K562 (cell line): ENCODE measurements around the gene FASN. TPM values are rescaled to one million over a fixed set of nuclear protein-coding genes. Genes with fewer than 3 reads are reported as not detected.

ENCODE experiments used
- BHLHE40 ChIP-seq: IDR thresholded peaks from 2 replicates; pipeline ENCODE4 v1.6.1; 2011; ENCODE audit warnings: low read length, improper control_type of control experiment
- BRCA1 ChIP-seq, 2 experiments: fragments of 450-650 bp in 1 of 2; sonication (generic) in 1 of 2; formaldehyde crosslinking in 1 of 2; IDR thresholded peaks; 2 replicates each; pipeline versions ENCODE4 v1.5.0 to v1.6.1; 2017 to 2020; ENCODE audit warnings: mild to moderate bottlenecking in 1 of 2, missing genetic modification reagents in 1 of 2
- CAMTA2 ChIP-seq: fragments of 250-450 bp; sonication (Bioruptor Pico); conservative IDR thresholded peaks from 2 replicates; pipeline ENCODE4 v1.5.1; 2022
- FOXA1 ChIP-seq: fragments of 450-650 bp; IDR thresholded peaks from 2 replicates; pipeline ENCODE4 v1.6.1; 2016; ENCODE audit warnings: mild to moderate bottlenecking, borderline replicate concordance
- KAT2B ChIP-seq: IDR thresholded peaks from one replicate; pipeline ENCODE4 v1.6.1; 2012; ENCODE audit warnings: low read depth, mild to moderate bottlenecking, control low read depth, inconsistent platforms, low read length, moderate library complexity
- RAD51 ChIP-seq: fragments of 450-650 bp; IDR thresholded peaks from 2 replicates; pipeline ENCODE4 v1.7.1; 2016; ENCODE audit warnings: low read depth, mild to moderate bottlenecking, borderline replicate concordance
- SAP30 ChIP-seq: fragments of 200-600 bp; sonication (generic); IDR thresholded peaks from 2 replicates; pipeline ENCODE4 v1.6.1; 2012; ENCODE audit warnings: borderline replicate concordance, low read depth, mild to moderate bottlenecking, moderate library complexity, low read length, control low read depth, inconsistent platforms; ENCODE audit not compliant: insufficient read depth, poor library complexity, severe bottlenecking
- SRSF3 ChIP-seq: fragments of 200-400 bp; formaldehyde crosslinking; IDR thresholded peaks from 2 replicates; pipeline ENCODE4 v1.6.1; 2016; ENCODE audit warnings: mild to moderate bottlenecking, low read length, moderate library complexity; ENCODE audit not compliant: insufficient read depth
- ZBTB7A ChIP-seq: IDR thresholded peaks from 2 replicates; pipeline ENCODE4 v1.6.1; 2011; ENCODE audit warnings: low read depth, mild to moderate bottlenecking, low read length, moderate library complexity, borderline replicate concordance; ENCODE audit not compliant: control insufficient read depth
- polyA plus RNA-seq, 8 experiments: library from polyadenylated mRNA; depleted of rRNA in 4 of 8; stranded (reverse) in 5 of 8; unstranded in 3 of 8; fragments of >200 nt; fragmentation: Nextera tagmentation in 2 of 8; fragmentation: Illumina TruSeq in 1 of 8; extraction: Ambion mirVana in 2 of 8; extraction: Trizol in 1 of 8; gene quantifications; 2 replicates each; pipeline versions ENCODE4 v1.2.1 to v1.2.3, GENCODE V29; 2011 to 2014; ENCODE audit warnings: inconsistent platforms in 1 of 8, missing spikeins in 1 of 8
- total RNA-seq, 7 experiments: library from RNA; depleted of rRNA in 6 of 7; stranded (reverse); fragments of >200 nt in 6 of 7; fragmentation: Illumina TruSeq in 2 of 7; extraction: Trizol in 2 of 7; gene quantifications; 2 replicates each; pipeline versions ENCODE4 v1.2.1 to v1.2.3, GENCODE V29; 2011 to 2021; ENCODE audit warnings: low replicate concordance in 1 of 7
- TF ChIP-seq, protein P1 (sequence below), 2 experiments: fragments of 450-650 bp; formaldehyde crosslinking in 1 of 2; IDR thresholded peaks; 2 replicates each; pipeline versions ENCODE4 v1.4.0 to v1.6.1; 2014 to 2020; ENCODE audit warnings: mild to moderate bottlenecking in 2 of 2, borderline replicate concordance in 1 of 2, low read depth in 1 of 2
- TF ChIP-seq, protein P2 (sequence below): sonication (generic); formaldehyde crosslinking; IDR thresholded peaks from 2 replicates; pipeline ENCODE4 v1.8.0; 2022; ENCODE audit warnings: missing genetic modification reagents, mild to moderate bottlenecking, borderline replicate concordance
- TF ChIP-seq, protein P3 (sequence below): fragments of 450-650 bp; formaldehyde crosslinking; IDR thresholded peaks from 2 replicates; pipeline ENCODE4 v1.4.0; 2020; ENCODE audit warnings: mild to moderate bottlenecking, mixed read lengths
- TF ChIP-seq, protein P4 (sequence below): sonication (generic); formaldehyde crosslinking; IDR thresholded peaks from 2 replicates; pipeline ENCODE4 v1.8.0; 2022; ENCODE audit warnings: mild to moderate bottlenecking, missing genetic modification reagents

Gene FASN
- total and polyA plus RNA-seq, 9 of the 15 experiments (the other 6 are each of a cell fraction or from before 2014, with no cell fraction given): 0.15 to 663 (median 49.9) TPM

DNA sequence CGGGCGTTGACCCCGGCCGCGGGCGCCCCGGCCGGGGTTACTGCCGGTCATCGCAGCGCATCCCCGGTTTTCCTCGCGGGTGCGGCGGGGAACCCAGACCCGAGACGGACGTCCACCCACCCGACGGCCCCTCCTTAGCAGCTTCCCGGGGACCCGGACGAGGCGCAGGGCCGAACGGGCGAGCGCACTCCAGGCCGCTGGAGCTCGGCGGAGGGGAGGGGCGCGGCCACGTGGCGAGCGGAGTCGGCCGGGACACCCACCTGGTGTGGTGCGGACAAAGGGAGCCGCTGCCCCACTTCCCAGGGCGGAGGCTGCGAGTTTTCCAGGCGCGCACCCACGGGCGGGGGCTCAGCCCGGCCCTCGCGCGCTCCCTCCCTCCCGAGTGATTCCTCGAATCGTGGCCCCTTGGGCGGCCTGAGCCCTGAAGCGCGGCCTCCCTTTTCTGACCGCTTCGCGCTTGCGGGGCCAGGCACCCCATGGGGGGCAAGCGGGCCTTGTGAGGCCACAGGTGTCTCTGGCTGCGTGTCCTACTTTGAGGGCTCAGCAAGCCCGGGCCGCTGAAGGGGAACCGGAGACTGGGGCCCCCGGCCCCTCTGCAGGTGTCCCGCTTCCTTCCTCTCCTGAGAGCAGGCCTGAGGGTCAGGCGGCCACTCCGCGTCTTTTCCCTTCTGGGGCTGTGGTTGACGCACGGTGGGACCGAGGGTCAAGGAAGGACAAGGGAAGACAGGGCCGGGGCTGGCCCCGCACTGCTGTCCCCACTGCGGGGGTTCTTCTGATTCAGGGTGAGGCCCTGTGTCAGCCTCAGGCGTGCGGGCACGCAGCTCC is 1.1 kb upstream of the FASN start (continued):
- TF ChIP-seq, protein P1, sequence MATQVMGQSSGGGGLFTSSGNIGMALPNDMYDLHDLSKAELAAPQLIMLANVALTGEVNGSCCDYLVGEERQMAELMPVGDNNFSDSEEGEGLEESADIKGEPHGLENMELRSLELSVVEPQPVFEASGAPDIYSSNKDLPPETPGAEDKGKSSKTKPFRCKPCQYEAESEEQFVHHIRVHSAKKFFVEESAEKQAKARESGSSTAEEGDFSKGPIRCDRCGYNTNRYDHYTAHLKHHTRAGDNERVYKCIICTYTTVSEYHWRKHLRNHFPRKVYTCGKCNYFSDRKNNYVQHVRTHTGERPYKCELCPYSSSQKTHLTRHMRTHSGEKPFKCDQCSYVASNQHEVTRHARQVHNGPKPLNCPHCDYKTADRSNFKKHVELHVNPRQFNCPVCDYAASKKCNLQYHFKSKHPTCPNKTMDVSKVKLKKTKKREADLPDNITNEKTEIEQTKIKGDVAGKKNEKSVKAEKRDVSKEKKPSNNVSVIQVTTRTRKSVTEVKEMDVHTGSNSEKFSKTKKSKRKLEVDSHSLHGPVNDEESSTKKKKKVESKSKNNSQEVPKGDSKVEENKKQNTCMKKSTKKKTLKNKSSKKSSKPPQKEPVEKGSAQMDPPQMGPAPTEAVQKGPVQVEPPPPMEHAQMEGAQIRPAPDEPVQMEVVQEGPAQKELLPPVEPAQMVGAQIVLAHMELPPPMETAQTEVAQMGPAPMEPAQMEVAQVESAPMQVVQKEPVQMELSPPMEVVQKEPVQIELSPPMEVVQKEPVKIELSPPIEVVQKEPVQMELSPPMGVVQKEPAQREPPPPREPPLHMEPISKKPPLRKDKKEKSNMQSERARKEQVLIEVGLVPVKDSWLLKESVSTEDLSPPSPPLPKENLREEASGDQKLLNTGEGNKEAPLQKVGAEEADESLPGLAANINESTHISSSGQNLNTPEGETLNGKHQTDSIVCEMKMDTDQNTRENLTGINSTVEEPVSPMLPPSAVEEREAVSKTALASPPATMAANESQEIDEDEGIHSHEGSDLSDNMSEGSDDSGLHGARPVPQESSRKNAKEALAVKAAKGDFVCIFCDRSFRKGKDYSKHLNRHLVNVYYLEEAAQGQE (IDR thresholded peaks at IDR 0.05; ENCODE audit: borderline replicate concordance): no peak
- TF ChIP-seq, protein P1 (CRISPR knock-in tag; IDR thresholded peaks at IDR 0.05; ENCODE audit: low read depth): no peak
- TF ChIP-seq ZBTB7A: 0 out of 2 replicates have a peak, but pooled peaks have one; percentile 14
- TF ChIP-seq SAP30: peak; percentile 50
- TF ChIP-seq BHLHE40: no peak
- 0 out of 2 replicates have a peak, but pooled peaks have one; percentile 37 for TF ChIP-seq SRSF3
- TF ChIP-seq, protein P2, sequence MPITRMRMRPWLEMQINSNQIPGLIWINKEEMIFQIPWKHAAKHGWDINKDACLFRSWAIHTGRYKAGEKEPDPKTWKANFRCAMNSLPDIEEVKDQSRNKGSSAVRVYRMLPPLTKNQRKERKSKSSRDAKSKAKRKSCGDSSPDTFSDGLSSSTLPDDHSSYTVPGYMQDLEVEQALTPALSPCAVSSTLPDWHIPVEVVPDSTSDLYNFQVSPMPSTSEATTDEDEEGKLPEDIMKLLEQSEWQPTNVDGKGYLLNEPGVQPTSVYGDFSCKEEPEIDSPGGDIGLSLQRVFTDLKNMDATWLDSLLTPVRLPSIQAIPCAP: peak; percentile 19; the same call in 1 of the 2 replicates
- TF ChIP-seq, protein P3, sequence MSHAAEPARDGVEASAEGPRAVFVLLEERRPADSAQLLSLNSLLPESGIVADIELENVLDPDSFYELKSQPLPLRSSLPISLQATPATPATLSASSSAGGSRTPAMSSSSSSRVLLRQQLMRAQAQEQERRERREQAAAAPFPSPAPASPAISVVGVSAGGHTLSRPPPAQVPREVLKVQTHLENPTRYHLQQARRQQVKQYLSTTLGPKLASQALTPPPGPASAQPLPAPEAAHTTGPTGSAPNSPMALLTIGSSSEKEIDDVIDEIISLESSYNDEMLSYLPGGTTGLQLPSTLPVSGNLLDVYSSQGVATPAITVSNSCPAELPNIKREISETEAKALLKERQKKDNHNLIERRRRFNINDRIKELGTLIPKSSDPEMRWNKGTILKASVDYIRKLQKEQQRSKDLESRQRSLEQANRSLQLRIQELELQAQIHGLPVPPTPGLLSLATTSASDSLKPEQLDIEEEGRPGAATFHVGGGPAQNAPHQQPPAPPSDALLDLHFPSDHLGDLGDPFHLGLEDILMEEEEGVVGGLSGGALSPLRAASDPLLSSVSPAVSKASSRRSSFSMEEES: no peak
- TF ChIP-seq FOXA1: no peak
- TF ChIP-seq, protein P4, sequence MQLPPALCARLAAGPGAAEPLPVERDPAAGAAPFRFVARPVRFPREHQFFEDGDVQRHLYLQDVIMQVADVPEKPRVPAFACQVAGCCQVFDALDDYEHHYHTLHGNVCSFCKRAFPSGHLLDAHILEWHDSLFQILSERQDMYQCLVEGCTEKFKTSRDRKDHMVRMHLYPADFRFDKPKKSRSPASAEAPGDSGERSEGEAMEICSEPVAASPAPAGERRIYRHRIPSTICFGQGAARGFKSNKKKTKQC (CRISPR knock-in tag): no peak; the same call in none of the 2 replicates
- no peak for TF ChIP-seq BRCA1 (IDR thresholded peaks at IDR 0.05)
- TF ChIP-seq BRCA1 (CRISPR knock-in tag; IDR thresholded peaks at IDR 0.05): no peak
- TF ChIP-seq RAD51: 0 out of 2 replicates have a peak, but pooled peaks have one; percentile 41
- no peak for TF ChIP-seq KAT2B
- TF ChIP-seq CAMTA2 (CRISPR knock-in tag): no peak
